Trophoblast cell (in vitro differentiated cells and primary cell): ENCODE data around the gene DLG2.

Experiments used
- DNase-seq, 2 donors: peaks; one replicate each; pipeline ENCODE4 v3.0.0-alpha.2; 2016
- H2AFZ ChIP-seq: 2 replicates; pipeline ENCODE4 v1.6.1; 2013; ENCODE audit warnings: low read length, moderate library complexity, mild to moderate bottlenecking; ENCODE audit not compliant: insufficient read depth, poor library complexity
- H2AK5ac ChIP-seq: 2 replicates; pipeline ENCODE4 v1.6.1; 2013; ENCODE audit warnings: mild to moderate bottlenecking, low read length
- H2BK120ac ChIP-seq: 2 replicates; pipeline ENCODE4 v1.6.1; 2013; ENCODE audit warnings: low read length, mild to moderate bottlenecking, moderate library complexity; ENCODE audit not compliant: insufficient read depth, poor library complexity
- H2BK12ac ChIP-seq: 2 replicates; pipeline ENCODE4 v1.6.1; 2013; ENCODE audit warnings: mild to moderate bottlenecking, low read length, moderate library complexity
- H2BK5ac ChIP-seq: 2 replicates; pipeline ENCODE4 v1.6.1; 2013; ENCODE audit warnings: low read length, low read depth, moderate library complexity, mild to moderate bottlenecking; ENCODE audit not compliant: poor library complexity
- H3K14ac ChIP-seq: 2 replicates; pipeline ENCODE4 v1.6.1; 2013; ENCODE audit warnings: mild to moderate bottlenecking, low read length
- H3K18ac ChIP-seq: 2 replicates; pipeline ENCODE4 v1.6.1; 2013; ENCODE audit warnings: mild to moderate bottlenecking, low read length
- H3K23ac ChIP-seq: 2 replicates; pipeline ENCODE4 v1.6.1; 2013; ENCODE audit warnings: low read length
- H3K27ac ChIP-seq: 2 replicates; pipeline ENCODE4 v1.5.1; 2013; ENCODE audit warnings: low read depth, mild to moderate bottlenecking, inconsistent platforms, low read length, moderate library complexity
- H3K27me3 ChIP-seq: 2 replicates; pipeline ENCODE4 v1.6.1; 2013; ENCODE audit warnings: inconsistent platforms, mild to moderate bottlenecking, low read length, moderate library complexity; ENCODE audit not compliant: insufficient read depth
- H3K36me3 ChIP-seq, 2 experiments: 1 replicate in 1 of 2; 2 replicates in 1 of 2; pipeline ENCODE4 v1.6.1; 2013; ENCODE audit warnings: low read length in 2 of 2, mild to moderate bottlenecking in 2 of 2, moderate library complexity in 1 of 2; ENCODE audit not compliant: insufficient read depth in 2 of 2, control insufficient read depth in 1 of 2
- H3K4ac ChIP-seq: 2 replicates; pipeline ENCODE4 v1.6.1; 2013; ENCODE audit warnings: low read depth, mild to moderate bottlenecking, low read length, moderate library complexity
- H3K4me1 ChIP-seq, 2 experiments: 1 replicate in 1 of 2; 2 replicates in 1 of 2; pipeline ENCODE4 v1.6.1; 2013; ENCODE audit warnings: low read length in 2 of 2, mild to moderate bottlenecking in 2 of 2, moderate library complexity in 1 of 2; ENCODE audit not compliant: insufficient read depth in 2 of 2, control insufficient read depth in 1 of 2
- H3K4me2 ChIP-seq: 2 replicates; pipeline ENCODE4 v1.6.1; 2013; ENCODE audit warnings: inconsistent platforms, mild to moderate bottlenecking, low read length, moderate library complexity
- H3K4me3 ChIP-seq: 2 replicates; pipeline ENCODE4 v1.5.1; 2013; ENCODE audit warnings: mild to moderate bottlenecking, low read depth, low read length, inconsistent platforms
- H3K79me1 ChIP-seq: one replicate; pipeline ENCODE4 v1.6.1; 2013; ENCODE audit warnings: low read length
- H3K79me2 ChIP-seq: 2 replicates; pipeline ENCODE4 v1.6.1; 2013; ENCODE audit warnings: low read length, mild to moderate bottlenecking; ENCODE audit not compliant: control insufficient read depth, insufficient read depth, poor library complexity
- H3K9ac ChIP-seq: 2 replicates; pipeline ENCODE4 v1.6.1; 2013; ENCODE audit warnings: mild to moderate bottlenecking, low read length
- H3K9me3 ChIP-seq: 2 replicates; pipeline ENCODE4 v1.6.1; 2013; ENCODE audit warnings: low read depth, mild to moderate bottlenecking, control low read depth, inconsistent platforms, low read length; ENCODE audit not compliant: insufficient read depth
- H4K12ac ChIP-seq: 2 replicates; pipeline ENCODE4 v1.6.1; 2013; ENCODE audit warnings: low read depth, mild to moderate bottlenecking, low read length, moderate library complexity
- H4K8ac ChIP-seq: 2 replicates; pipeline ENCODE4 v1.6.1; 2013; ENCODE audit warnings: low read depth, mild to moderate bottlenecking, low read length, moderate library complexity
- H4K91ac ChIP-seq: one replicate; pipeline ENCODE4 v1.6.1; 2013; ENCODE audit warnings: low read depth, mild to moderate bottlenecking, low read length, moderate library complexity
- WGBS: extraction: QIAGEN DNeasy Blood & Tissue Kit; methylation state at CpG from one replicate; pipeline ENCODE4 v1.1.7; 2013; ENCODE audit warnings: missing lambda C conversion rate; ENCODE audit not compliant: insufficient read length, insufficient coverage; ENCODE audit errors: extremely low coverage; 5-methylcytosine and 5-hydroxymethylcytosine counted together

Gene DLG2

GRCh38 chr11:85668157-85668556, 41.0 kb upstream of the DLG2 start:
- H2AK5ac ChIP-seq = no peak overlapping the region
- no peak overlapping the region for H3K27ac ChIP-seq
- H3K9ac ChIP-seq = no peak overlapping the region
- no peak overlapping the region for H3K4me3 ChIP-seq
- no peak overlapping the region for H2BK5ac ChIP-seq
- WGBS = no CpG with 5 or more reads among the region's 1 CpG
- no peak overlapping the region for H3K4me2 ChIP-seq
- H2BK120ac ChIP-seq = no peak overlapping the region
- peaks cover 11% of the 10 kb centered on the region for H3K79me1 ChIP-seq
- no peak for DNase-seq
- no peak overlapping the region for H3K23ac ChIP-seq
- no peak overlapping the region for H4K91ac ChIP-seq
- H3K4me1 ChIP-seq = no peaks in the 10 kb centered on the region
- H4K12ac ChIP-seq = no peak overlapping the region
- H2AFZ ChIP-seq = no peak overlapping the region
- H3K27me3 ChIP-seq = no peaks in the 10 kb centered on the region
- H3K4ac ChIP-seq = no peak overlapping the region
- H3K36me3 ChIP-seq = no peaks in the 10 kb centered on the region
- no peak overlapping the region for H3K14ac ChIP-seq
- no peak overlapping the region for H3K18ac ChIP-seq
- H3K9me3 ChIP-seq = peaks cover 5% of the 10 kb centered on the region
- peaks cover 15% of the 10 kb centered on the region for H3K79me2 ChIP-seq
- no peak overlapping the region for H2BK12ac ChIP-seq
- no peak overlapping the region for H4K8ac ChIP-seq

- WGBS = no CpG with 5 or more reads among the region's 3 CpGs
- no peak overlapping the region for H4K8ac ChIP-seq
Observed at GRCh38 chr11:85666687-85667086, 39.5 kb upstream of the DLG2 start.

GRCh38 chr11:85665733-85666132, 38.6 kb upstream of the DLG2 start:
- WGBS = no CpG with 5 or more reads among the region's 5 CpGs
- Histone ChIP-seq H3K4me1 (no peaks in the 10 kb centered on the region), H3K4me3 (no peak overlapping the region), H3K9me3 (no peaks in the 10 kb centered on the region), H2BK12ac (no peak overlapping the region), H3K18ac (no peak overlapping the region), H4K91ac (no peak overlapping the region), H2BK5ac (no peak overlapping the region), H3K79me2 (peaks cover 17% of the 10 kb centered on the region), H4K8ac (peak overlapping the region; percentile 1), H2AFZ (no peak overlapping the region), H3K4ac (no peak overlapping the region), H4K12ac (no peak overlapping the region), H3K4me2 (no peak overlapping the region), H3K23ac (no peak overlapping the region), H3K27ac (no peak overlapping the region), H3K36me3 (no peaks in the 10 kb centered on the region), H2BK120ac (no peak overlapping the region), H3K27me3 (no peaks in the 10 kb centered on the region), H2AK5ac (no peak overlapping the region), H3K79me1 (peaks cover 11% of the 10 kb centered on the region), H3K9ac (no peak overlapping the region), H3K14ac (no peak overlapping the region)
- no peak for DNase-seq

More at GRCh38 chr11:85666687-85667086, 39.5 kb upstream of the DLG2 start:
- H3K4me3 ChIP-seq = no peak overlapping the region
- no peak overlapping the region for H2AK5ac ChIP-seq
- no peak overlapping the region for H2BK5ac ChIP-seq
- no peak for DNase-seq
- no peaks in the 10 kb centered on the region for H3K36me3 ChIP-seq
- no peak overlapping the region for H3K18ac ChIP-seq
- H3K27ac ChIP-seq = no peak overlapping the region
- peaks cover 17% of the 10 kb centered on the region for H3K79me2 ChIP-seq
- H2BK12ac ChIP-seq = no peak overlapping the region
- no peaks in the 10 kb centered on the region for H3K27me3 ChIP-seq
- no peak overlapping the region for H3K9ac ChIP-seq
- H4K12ac ChIP-seq = no peak overlapping the region
- no peak overlapping the region for H3K4ac ChIP-seq
- H2BK120ac ChIP-seq = no peak overlapping the region
- no peaks in the 10 kb centered on the region for H3K9me3 ChIP-seq
- no peak overlapping the region for H3K23ac ChIP-seq
- peaks cover 11% of the 10 kb centered on the region for H3K79me1 ChIP-seq
- H3K4me2 ChIP-seq = no peak overlapping the region
- no peak overlapping the region for H3K14ac ChIP-seq
- no peak overlapping the region for H2AFZ ChIP-seq
- H4K91ac ChIP-seq = no peak overlapping the region
- no peaks in the 10 kb centered on the region for H3K4me1 ChIP-seq

- H2BK120ac ChIP-seq = peak within 1 kb of the TSS; percentile 89
- peak within 1 kb of the TSS; percentile 92 for H3K27ac ChIP-seq
- DNase-seq = peak; percentile 96 to 99
- H4K91ac ChIP-seq = peak within 1 kb of the TSS; percentile 67
- H2AFZ ChIP-seq = peak within 1 kb of the TSS; percentile 19
- no peaks in the 10 kb centered on the region for H3K27me3 ChIP-seq
- H3K36me3 ChIP-seq = no peaks in the 10 kb centered on the region
- peaks cover 17% of the 10 kb centered on the region for H3K79me2 ChIP-seq
- H3K18ac ChIP-seq = peak within 1 kb of the TSS; percentile 19
- H3K23ac ChIP-seq = no peak within 1 kb of the TSS
- H3K14ac ChIP-seq = peak within 1 kb of the TSS; percentile 93
- peak within 1 kb of the TSS; percentile 88 for H2AK5ac ChIP-seq
- no peaks in the 10 kb centered on the region for H3K4me1 ChIP-seq
- peak within 1 kb of the TSS; percentile 89 for H3K4me2 ChIP-seq
- H3K79me1 ChIP-seq = peaks cover 11% of the 10 kb centered on the region
- peak within 1 kb of the TSS; percentile 98 for H3K9ac ChIP-seq
- H3K4me3 ChIP-seq = peak within 1 kb of the TSS; percentile 94
- H4K12ac ChIP-seq = peak within 1 kb of the TSS; percentile 92
- H4K8ac ChIP-seq = peak within 1 kb of the TSS; percentile 67
- WGBS = no CpG with 5 or more reads among the region's 67 CpGs
- peak within 1 kb of the TSS; percentile 10 for H2BK12ac ChIP-seq
- H3K4ac ChIP-seq = peak within 1 kb of the TSS; percentile 98
- no peaks in the 10 kb centered on the region for H3K9me3 ChIP-seq
- peak within 1 kb of the TSS; percentile 74 for H2BK5ac ChIP-seq
Observed at GRCh38 chr11:85664615-85665481, 37.7 kb upstream of the DLG2 start, which contains the start of gene CREBZF. CREBZF (minus strand) TSS chr11:85665129; CDS start chr11:85664875, 254 bp downstream.
